Right lobe of liver (tissue), 6 donors: ENCODE measurements around the gene AKAP8. TPM values are rescaled to one million over a fixed set of nuclear protein-coding genes. Genes with fewer than 3 reads are reported as not detected.
A peak's percentile ranks its signal among the peaks of the same experiment; 100 is the strongest.
"Not testable (repeated sequence)": the region's sequence is repeated elsewhere in the genome, so short reads cannot be mapped to it uniquely, and the experiment has no call there.

Experiments used
- ATAC-seq, 4 donors: fragments of 200-7000 bp; cut with Tn5 transposase; one replicate each; pipeline ENCODE4 v1.9.1; 2020; ENCODE audit warnings: mild to moderate bottlenecking in 4 of 4, moderate library complexity in 4 of 4
- DNase-seq, 3 donors: peaks; one replicate each; pipeline ENCODE4 v3.0.0-alpha.2; 2020
- H3K27ac ChIP-seq, 3 donors: fragments of 200-600 bp; one replicate each; pipeline ENCODE4 v1.8.0; 2022
- H3K27me3 ChIP-seq, 2 donors: fragments of 200-600 bp; one replicate each; pipeline ENCODE4 v1.8.0; 2022
- H3K36me3 ChIP-seq, 4 donors: fragments of 200-600 bp; sonication (generic) in 1 of 4; one replicate each; pipeline versions ENCODE4 v1.5.1 to v1.8.0; 2017 to 2022; ENCODE audit warnings: control low read depth in 1 of 4
- H3K4me1 ChIP-seq, 4 donors: fragments of 200-600 bp; sonication (generic) in 1 of 4; one replicate each; pipeline versions ENCODE4 v1.5.1 to v1.8.0; 2017 to 2022; ENCODE audit warnings: control low read depth in 1 of 4
- H3K4me3 ChIP-seq, 3 donors: fragments of 200-600 bp; one replicate each; pipeline ENCODE4 v1.8.0; 2022
- H3K9me3 ChIP-seq, 4 donors: fragments of 200-600 bp; sonication (generic) in 1 of 4; one replicate each; pipeline versions ENCODE4 v1.5.1 to v1.8.0; 2017 to 2022; ENCODE audit warnings: control low read depth in 1 of 4
- CTCF ChIP-seq, 4 donors: fragments of 200-600 bp in 3 of 4; fragments of 450-650 bp in 1 of 4; IDR thresholded peaks; one replicate each; pipeline versions ENCODE4 v1.5.1 to v1.8.0; 2016 to 2022; ENCODE audit warnings: antibody characterized with exemption in 4 of 4, mild to moderate bottlenecking in 2 of 4
- POLR2A ChIP-seq: fragments of 450-650 bp; IDR thresholded peaks from one replicate; pipeline ENCODE4 v1.6.1; 2017; ENCODE audit warnings: antibody characterized with exemption, mild to moderate bottlenecking
- WGBS: methylation state at CpG from one replicate; pipeline ENCODE4 v1.1.6; 2018; ENCODE audit warnings: low coverage, low lambda C conversion rate; ENCODE audit not compliant: insufficient coverage; ENCODE audit errors: missing lambda C conversion rate; 5-methylcytosine and 5-hydroxymethylcytosine counted together
- intact Hi-C, 2 donors: fragments of 100-400 bp; cut with DNase I; formaldehyde crosslinking; loops; one replicate each; pipeline versions ENCODE4 v1.11.2 to v1.14.1; 2022
- total RNA-seq, 6 experiments: library from RNA; depleted of rRNA in 2 of 6; stranded (reverse); fragments of >200 nt in 2 of 6; fragmentation: NEBNext Ultra II Directional in 3 of 6; extraction: Animal tissue kit (Norgen Biotek cat#: 25700) in 3 of 6; gene quantifications; one replicate each; pipeline versions ENCODE4 v1.1.0 to v1.2.4, GENCODE V29; 2016 to 2023
- donor health status: DM: no; HTN: yes; CAD: no.
- donor health status: DM: no; HTN: no; CAD: no.
- donor health status: DM: no; HTN: no; CAD: no.
- donor health status: DM: no; HTN: yes; CAD: no.
- donor health status: DM: no; HTN: yes; CAD: no.

The AKAP8 gene
- total RNA-seq, 6 experiments from 2014 or later, result 10.0 to 20.2 (median 13.3) TPM

- Histone ChIP-seq H3K27me3 (no peaks in the 10 kb centered on the region), H3K27ac (no peak overlapping the region), H3K4me3 (no peak overlapping the region), H3K9me3 (no peaks in the 10 kb centered on the region), H3K4me1 (no peaks in the 10 kb centered on the region), H3K36me3 (no peaks in the 10 kb centered on the region)
- no peak for ATAC-seq
- intact Hi-C loops, result no loop called here
- no peak for DNase-seq
- no peak for TF ChIP-seq POLR2A
- no peak for TF ChIP-seq CTCF (IDR thresholded peaks at IDR 0.05)
- WGBS, result 96% methylated on average over 3 of the region's 4 CpGs
These were observed 39.5 kb downstream of the AKAP8 start for GRCh38 chr19:15340086-15340485.

GRCh38 chr19:15337202-15337601, 42.4 kb downstream of the AKAP8 start:
- H3K27me3 ChIP-seq, result no peaks in the 10 kb centered on the region
- H3K36me3 ChIP-seq, result no peaks in the 10 kb centered on the region
- no peaks in the 10 kb centered on the region for H3K9me3 ChIP-seq
- TF ChIP-seq POLR2A, result no peak
- TF ChIP-seq CTCF (IDR thresholded peaks at IDR 0.05), result no peak
- WGBS, result 43% methylated on average over 8 of the region's 8 CpGs
- H3K4me3 ChIP-seq, result no peak overlapping the region
- intact Hi-C loops, result no loop called here
- DNase-seq (no peak), ATAC-seq (peak in 1 of 4 donors; percentile 33)
- H3K27ac ChIP-seq, result no peak overlapping the region
- peaks cover 0 to 11% (median 0%) of the 10 kb centered on the region in 4 donors for H3K4me1 ChIP-seq

GRCh38 chr19:15335992-15336391, 43.6 kb downstream of the AKAP8 start:
- ATAC-seq, H3K9me3 ChIP-seq, H3K4me3 ChIP-seq, intact Hi-C loops, H3K27ac ChIP-seq, H3K27me3 ChIP-seq, DNase-seq, H3K36me3 ChIP-seq: not testable (repeated sequence)
- peaks cover 0 to 11% (median 0%) of the 10 kb centered on the region in 4 donors for H3K4me1 ChIP-seq
- whole genome bisulfite sequencing, result 83% methylated on average over 7 of the region's 7 CpGs

GRCh38 chr19:15332311-15332996, 47.1 kb downstream of the AKAP8 start, which contains the start of gene BRD4:
BRD4 (minus strand) TSS chr19:15332539; CDS start chr19:15273099, 59,440 bp downstream.
- DNase-seq, result peak; percentile 75 to 85 (median 81)
- 0% methylated on average over 31 of the region's 81 CpGs for WGBS
- intact Hi-C loops, result no loop called here
- TF ChIP-seq CTCF (IDR thresholded peaks at IDR 0.05) (no peak), POLR2A (no peak)
- peak within 1 kb of the TSS; percentile 87 to 94 (median 90) for H3K27ac ChIP-seq
- no peaks in the 10 kb centered on the region for H3K9me3 ChIP-seq
- H3K4me3 ChIP-seq, result peak within 1 kb of the TSS; percentile 71 to 96 (median 89)
- H3K27me3 ChIP-seq, result no peaks in the 10 kb centered on the region
- peak; percentile 71 to 79 (median 76) for ATAC-seq
- H3K4me1 ChIP-seq, result peaks cover 0 to 35% (median 14%) of the 10 kb centered on the region in 4 donors
- H3K36me3 ChIP-seq, result no peaks in the 10 kb centered on the region
